ENCODE measurements around the gene TMEM198. TPM values are rescaled to one million over a fixed set of nuclear protein-coding genes. Genes with fewer than 3 reads are reported as not detected.

TMEM198 gene
- total and polyA plus RNA-seq, 9 donors, result 1.2 to 4.6 (median 3.0) TPM

GRCh38 chr2:219581346-219581745 lies 37.5 kb downstream of the TMEM198 start:
- DNase-seq, result no peak
- peaks cover 6% of the 10 kb centered on the region for H3K27me3 ChIP-seq (ENCODE audit: control insufficient read depth, insufficient read depth, low read length)
- no peak overlapping the region for H3K4me3 ChIP-seq (ENCODE audit: low read length)
- 72% methylated on average over 2 of the region's 2 CpGs for WGBS (ENCODE audit: insufficient coverage)
- H3K9me3 ChIP-seq (replicated peaks; ENCODE audit: control insufficient read depth, low read depth, low read length), result no peaks in the 10 kb centered on the region
- no peaks in the 10 kb centered on the region for H3K36me3 ChIP-seq (ENCODE audit: control insufficient read depth, insufficient read depth, low read length)
- peaks cover 12% of the 10 kb centered on the region for H3K4me1 ChIP-seq (ENCODE audit: control insufficient read depth, insufficient read depth, low read length)
- no peak overlapping the region for H3K27ac ChIP-seq (ENCODE audit: low read length)

GRCh38 chr2:219591091-219591490 lies 47.3 kb downstream of the TMEM198 start:
- WGBS (ENCODE audit: insufficient coverage), result 60% methylated on average over 1 of the region's 4 CpGs
- no peaks in the 10 kb centered on the region for H3K9me3 ChIP-seq (replicated peaks; ENCODE audit: control insufficient read depth, low read depth, low read length)
- no peaks in the 10 kb centered on the region for H3K27me3 ChIP-seq (ENCODE audit: control insufficient read depth, insufficient read depth, low read length)
- H3K27ac ChIP-seq (ENCODE audit: low read length), result no peak overlapping the region
- no peak for DNase-seq
- no peak overlapping the region for H3K4me3 ChIP-seq (ENCODE audit: low read length)
- no peaks in the 10 kb centered on the region for H3K36me3 ChIP-seq (ENCODE audit: control insufficient read depth, insufficient read depth, low read length)
- H3K4me1 ChIP-seq (ENCODE audit: control insufficient read depth, insufficient read depth, low read length), result peaks cover 24% of the 10 kb centered on the region

GRCh38 chr2:219592736-219593135 lies 48.9 kb downstream of the TMEM198 start:
- WGBS (ENCODE audit: insufficient coverage), result 33% methylated on average over 3 of the region's 6 CpGs

GRCh38 chr2:219593154-219593553 lies 49.3 kb downstream of the TMEM198 start:
- DNase-seq, result no peak
- H3K27ac ChIP-seq (ENCODE audit: low read length), result no peak overlapping the region
- H3K9me3 ChIP-seq (replicated peaks; ENCODE audit: control insufficient read depth, low read depth, low read length), result no peaks in the 10 kb centered on the region
- H3K36me3 ChIP-seq (ENCODE audit: control insufficient read depth, insufficient read depth, low read length), result no peaks in the 10 kb centered on the region
- peaks cover 33% of the 10 kb centered on the region for H3K4me1 ChIP-seq (ENCODE audit: control insufficient read depth, insufficient read depth, low read length)
- H3K27me3 ChIP-seq (ENCODE audit: control insufficient read depth, insufficient read depth, low read length), result no peaks in the 10 kb centered on the region
- H3K4me3 ChIP-seq (ENCODE audit: low read length), result no peak overlapping the region
- 83% methylated on average over 2 of the region's 2 CpGs for WGBS (ENCODE audit: insufficient coverage)

More at GRCh38 chr2:219592736-219593135, 48.9 kb downstream of the TMEM198 start:
- H3K27ac ChIP-seq (ENCODE audit: low read length), result no peak overlapping the region
- no peak overlapping the region for H3K4me3 ChIP-seq (ENCODE audit: low read length)
- DNase-seq, result peak; percentile 54
- no peaks in the 10 kb centered on the region for H3K27me3 ChIP-seq (ENCODE audit: control insufficient read depth, insufficient read depth, low read length)
- no peaks in the 10 kb centered on the region for H3K9me3 ChIP-seq (replicated peaks; ENCODE audit: control insufficient read depth, low read depth, low read length)
- no peaks in the 10 kb centered on the region for H3K36me3 ChIP-seq (ENCODE audit: control insufficient read depth, insufficient read depth, low read length)
- peaks cover 32% of the 10 kb centered on the region for H3K4me1 ChIP-seq (ENCODE audit: control insufficient read depth, insufficient read depth, low read length)

GRCh38 chr2:219595256-219595655 lies 51.4 kb downstream of the TMEM198 start:
- DNase-seq, result peak; percentile 90
- H3K27me3 ChIP-seq (ENCODE audit: control insufficient read depth, insufficient read depth, low read length), result no peaks in the 10 kb centered on the region
- no peak overlapping the region for H3K4me3 ChIP-seq (ENCODE audit: low read length)
- peaks cover 38% of the 10 kb centered on the region for H3K4me1 ChIP-seq (ENCODE audit: control insufficient read depth, insufficient read depth, low read length)
- no peaks in the 10 kb centered on the region for H3K9me3 ChIP-seq (replicated peaks; ENCODE audit: control insufficient read depth, low read depth, low read length)
- WGBS (ENCODE audit: insufficient coverage), result 0% methylated on average over 1 of the region's 3 CpGs
- peak overlapping the region; percentile 83 for H3K27ac ChIP-seq (ENCODE audit: low read length)
- H3K36me3 ChIP-seq (ENCODE audit: control insufficient read depth, insufficient read depth, low read length), result no peaks in the 10 kb centered on the region

- Histone ChIP-seq H3K27ac (ENCODE audit: low read length) (peak overlapping the region; percentile 95), H3K4me3 (ENCODE audit: low read length) (peak overlapping the region; percentile 66), H3K36me3 (ENCODE audit: control insufficient read depth, insufficient read depth, low read length) (peaks cover 10% of the 10 kb centered on the region), H3K4me1 (ENCODE audit: control insufficient read depth, insufficient read depth, low read length) (peaks cover 38% of the 10 kb centered on the region), H3K9me3 (replicated peaks; ENCODE audit: control insufficient read depth, low read depth, low read length) (no peaks in the 10 kb centered on the region), H3K27me3 (ENCODE audit: control insufficient read depth, insufficient read depth, low read length) (no peaks in the 10 kb centered on the region)
- WGBS (ENCODE audit: insufficient coverage), result 10% methylated on average over 9 of the region's 19 CpGs
- peak; percentile 35 for DNase-seq
Observed at GRCh38 chr2:219596954-219597551, 53.2 kb downstream of the TMEM198 start.

- peak; percentile 99 for DNase-seq
Observed at GRCh38 chr2:219597552-219598307, 53.9 kb downstream of the TMEM198 start, which contains the start of gene STK11IP. STK11IP (plus strand) TSS chr2:219597857; CDS start chr2:219598120, 263 bp downstream.

GRCh38 chr2:219598308-219599078 lies 54.7 kb downstream of the TMEM198 start:
- Histone ChIP-seq H3K4me1 (ENCODE audit: control insufficient read depth, insufficient read depth, low read length) (peaks cover 28% of the 10 kb centered on the region), H3K9me3 (replicated peaks; ENCODE audit: control insufficient read depth, low read depth, low read length) (no peaks in the 10 kb centered on the region), H3K36me3 (ENCODE audit: control insufficient read depth, insufficient read depth, low read length) (peaks cover 18% of the 10 kb centered on the region), H3K4me3 (ENCODE audit: low read length) (peak overlapping the region; percentile 66), H3K27me3 (ENCODE audit: control insufficient read depth, insufficient read depth, low read length) (no peaks in the 10 kb centered on the region), H3K27ac (ENCODE audit: low read length) (peak overlapping the region; percentile 95)
- 10% methylated on average over 4 of the region's 9 CpGs for WGBS (ENCODE audit: insufficient coverage)
- DNase-seq, result no peak

More at GRCh38 chr2:219597552-219598307, 53.9 kb downstream of the TMEM198 start, which contains the start of gene STK11IP:
- Histone ChIP-seq H3K27me3 (ENCODE audit: control insufficient read depth, insufficient read depth, low read length) (no peaks in the 10 kb centered on the region), H3K9me3 (replicated peaks; ENCODE audit: control insufficient read depth, low read depth, low read length) (no peaks in the 10 kb centered on the region), H3K27ac (ENCODE audit: low read length) (peak within 1 kb of the TSS; percentile 95), H3K4me3 (ENCODE audit: low read length) (peak within 1 kb of the TSS; percentile 66), H3K36me3 (ENCODE audit: control insufficient read depth, insufficient read depth, low read length) (peaks cover 17% of the 10 kb centered on the region), H3K4me1 (ENCODE audit: control insufficient read depth, insufficient read depth, low read length) (peaks cover 35% of the 10 kb centered on the region)
- WGBS (ENCODE audit: insufficient coverage), result 0% methylated on average over 48 of the region's 57 CpGs
